Smooth muscle cell (in vitro differentiated cells): Measurements from ENCODE around the gene RNF180. TPM values are rescaled to one million over a fixed set of nuclear protein-coding genes. Genes with fewer than 3 reads are reported as not detected.

Experiments
- DNase-seq: peaks from one replicate; lab custom pipeline; 2025; ENCODE audit not compliant: unreplicated experiment; lab: John Stamatoyannopoulos, UW
- H2AFZ ChIP-seq: fragments of 200-600 bp; sonication (generic); 2 replicates; pipeline ENCODE4 v1.6.0; 2016; ENCODE audit warnings: antibody characterized with exemption, low read depth, mild to moderate bottlenecking
- H3F3A ChIP-seq: fragments of 200-600 bp; sonication (generic); 2 replicates; pipeline ENCODE4 v1.6.0; 2017; ENCODE audit warnings: antibody characterized with exemption, low read depth
- H3K27ac ChIP-seq: fragments of 200-600 bp; sonication (generic); 2 replicates; pipeline ENCODE4 v1.5.1; 2016; ENCODE audit warnings: low read depth, mild to moderate bottlenecking
- H3K27me3 ChIP-seq: fragments of 200-600 bp; sonication (generic); 2 replicates; pipeline ENCODE4 v1.6.1; 2016; ENCODE audit warnings: low read depth, mild to moderate bottlenecking
- H3K36me3 ChIP-seq: fragments of 200-600 bp; sonication (generic); 2 replicates; pipeline ENCODE4 v1.5.1; 2016; ENCODE audit warnings: low read depth
- H3K4me1 ChIP-seq: fragments of 200-600 bp; sonication (generic); 2 replicates; pipeline ENCODE4 v1.5.1; 2016; ENCODE audit warnings: low read depth
- H3K4me2 ChIP-seq: fragments of 200-600 bp; sonication (generic); 2 replicates; pipeline ENCODE4 v1.6.0; 2016; ENCODE audit warnings: mild to moderate bottlenecking
- H3K4me3 ChIP-seq: fragments of 200-600 bp; sonication (generic); 2 replicates; pipeline ENCODE4 v1.5.1; 2016; ENCODE audit warnings: mild to moderate bottlenecking
- H3K79me2 ChIP-seq: fragments of 200-600 bp; sonication (generic); 2 replicates; pipeline ENCODE4 v1.6.0; 2016; ENCODE audit warnings: low read depth, mild to moderate bottlenecking
- H3K9ac ChIP-seq: fragments of 200-600 bp; sonication (generic); 2 replicates; pipeline ENCODE4 v1.6.0; 2016; ENCODE audit warnings: low read depth
- H3K9me3 ChIP-seq: fragments of 200-600 bp; sonication (generic); replicated peaks from 2 replicates; pipeline ENCODE4 v1.5.1; 2016; ENCODE audit warnings: low read depth
- H4K20me1 ChIP-seq: fragments of 200-600 bp; sonication (generic); 2 replicates; pipeline ENCODE4 v1.6.0; 2016; ENCODE audit warnings: low read depth
- WGBS: methylation state at CpG from one replicate; pipeline ENCODE4 v1.1.7; 2016; ENCODE audit warnings: low lambda C conversion rate; 5-methylcytosine and 5-hydroxymethylcytosine counted together
- polyA plus RNA-seq: library from polyadenylated mRNA; unstranded; fragments of >200 nt; fragmentation: Nextera tagmentation; extraction: Ambion mirVana; gene quantifications from 2 replicates; pipeline ENCODE4 v1.2.1, GENCODE V29; 2016
- total RNA-seq: library from RNA; depleted of rRNA; stranded (reverse); fragments of >200 nt; gene quantifications from 2 replicates; pipeline ENCODE4 v1.2.3, GENCODE V29; 2014
- TF ChIP-seq, protein P1 (sequence below): fragments of 200-600 bp; sonication (generic); IDR thresholded peaks from 2 replicates; pipeline ENCODE4 v1.5.1; 2017; ENCODE audit warnings: borderline replicate concordance, mild to moderate bottlenecking, antibody characterized with exemption; ENCODE audit not compliant: insufficient read depth, poor library complexity, severe bottlenecking

RNF180 gene
- total and polyA plus RNA-seq, 2 experiments from 2014 or later = 3.0 to 3.8 TPM

DNA sequence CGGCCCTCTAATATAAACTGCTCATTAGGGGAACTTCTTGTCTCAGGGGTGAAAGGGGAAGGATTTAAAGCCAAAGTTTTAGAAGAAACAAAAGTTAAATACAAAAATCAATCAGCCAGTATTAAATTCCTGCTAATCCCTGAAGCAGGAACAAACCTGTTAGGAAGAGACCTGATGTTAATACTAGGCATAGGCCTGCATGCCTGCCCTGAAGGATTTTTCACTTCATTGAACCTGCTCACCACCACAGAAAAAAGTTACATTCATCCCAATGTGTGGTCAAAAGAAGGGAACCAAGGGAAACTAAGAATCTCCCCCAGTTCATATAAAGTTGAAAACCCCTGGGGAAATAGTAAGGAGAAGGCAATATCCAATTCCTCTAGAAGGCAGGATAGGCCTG, 9.4 kb upstream of the RNF180 start:
- H3K4me2 ChIP-seq = no peak overlapping the region
- WGBS = 95% methylated on average over 1 of the region's 1 CpG
- no peak overlapping the region for H2AFZ ChIP-seq
- H3F3A ChIP-seq = no peaks in the 10 kb centered on the region
- H4K20me1 ChIP-seq = no peaks in the 10 kb centered on the region
- H3K27me3 ChIP-seq = peaks cover 6% of the 10 kb centered on the region
- DNase-seq = no peak
- H3K9me3 ChIP-seq = no peaks in the 10 kb centered on the region
- no peaks in the 10 kb centered on the region for H3K79me2 ChIP-seq
- TF ChIP-seq, protein P1, sequence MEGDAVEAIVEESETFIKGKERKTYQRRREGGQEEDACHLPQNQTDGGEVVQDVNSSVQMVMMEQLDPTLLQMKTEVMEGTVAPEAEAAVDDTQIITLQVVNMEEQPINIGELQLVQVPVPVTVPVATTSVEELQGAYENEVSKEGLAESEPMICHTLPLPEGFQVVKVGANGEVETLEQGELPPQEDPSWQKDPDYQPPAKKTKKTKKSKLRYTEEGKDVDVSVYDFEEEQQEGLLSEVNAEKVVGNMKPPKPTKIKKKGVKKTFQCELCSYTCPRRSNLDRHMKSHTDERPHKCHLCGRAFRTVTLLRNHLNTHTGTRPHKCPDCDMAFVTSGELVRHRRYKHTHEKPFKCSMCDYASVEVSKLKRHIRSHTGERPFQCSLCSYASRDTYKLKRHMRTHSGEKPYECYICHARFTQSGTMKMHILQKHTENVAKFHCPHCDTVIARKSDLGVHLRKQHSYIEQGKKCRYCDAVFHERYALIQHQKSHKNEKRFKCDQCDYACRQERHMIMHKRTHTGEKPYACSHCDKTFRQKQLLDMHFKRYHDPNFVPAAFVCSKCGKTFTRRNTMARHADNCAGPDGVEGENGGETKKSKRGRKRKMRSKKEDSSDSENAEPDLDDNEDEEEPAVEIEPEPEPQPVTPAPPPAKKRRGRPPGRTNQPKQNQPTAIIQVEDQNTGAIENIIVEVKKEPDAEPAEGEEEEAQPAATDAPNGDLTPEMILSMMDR = no peak
- no peak overlapping the region for H3K27ac ChIP-seq
- H3K9ac ChIP-seq = no peak overlapping the region
- no peaks in the 10 kb centered on the region for H3K4me1 ChIP-seq
- H3K4me3 ChIP-seq = no peak overlapping the region
- H3K36me3 ChIP-seq = no peaks in the 10 kb centered on the region

GRCh38 chr5:64158827-64159226, 6.8 kb upstream of the RNF180 start:
- H3K4me2 ChIP-seq = no peak overlapping the region
- no peak overlapping the region for H2AFZ ChIP-seq
- no peak overlapping the region for H3K4me3 ChIP-seq
- no peaks in the 10 kb centered on the region for H3K79me2 ChIP-seq
- H4K20me1 ChIP-seq = no peaks in the 10 kb centered on the region
- H3K9ac ChIP-seq = no peak overlapping the region
- no peaks in the 10 kb centered on the region for H3F3A ChIP-seq
- DNase-seq = no peak
- no peak overlapping the region for H3K27ac ChIP-seq
- TF ChIP-seq, protein P1 = no peak
- no peaks in the 10 kb centered on the region for H3K9me3 ChIP-seq
- no peaks in the 10 kb centered on the region for H3K36me3 ChIP-seq
- no peaks in the 10 kb centered on the region for H3K4me1 ChIP-seq
- H3K27me3 ChIP-seq = peaks cover 11% of the 10 kb centered on the region
- 98% methylated on average over 2 of the region's 2 CpGs for WGBS

- no peak overlapping the region for H3K4me3 ChIP-seq
- H3K9ac ChIP-seq = no peak overlapping the region
- TF ChIP-seq, protein P1 = no peak
- no peak overlapping the region for H3K4me2 ChIP-seq
- no peak overlapping the region for H2AFZ ChIP-seq
- H4K20me1 ChIP-seq = no peaks in the 10 kb centered on the region
- DNase-seq = no peak
- no peak overlapping the region for H3K27ac ChIP-seq
- peaks cover 22% of the 10 kb centered on the region for H3K27me3 ChIP-seq
- no peaks in the 10 kb centered on the region for H3K36me3 ChIP-seq
- H3K79me2 ChIP-seq = no peaks in the 10 kb centered on the region
- WGBS = 90% methylated on average over 6 of the region's 6 CpGs
- no peaks in the 10 kb centered on the region for H3K9me3 ChIP-seq
- no peaks in the 10 kb centered on the region for H3F3A ChIP-seq
- peaks cover 2% of the 10 kb centered on the region for H3K4me1 ChIP-seq
These were observed 5.4 kb upstream of the RNF180 start for GRCh38 chr5:64160201-64160600.

- Histone ChIP-seq H3K79me2 (no peaks in the 10 kb centered on the region), H2AFZ (no peak overlapping the region), H3K4me1 (peaks cover 4% of the 10 kb centered on the region), H3F3A (no peaks in the 10 kb centered on the region), H3K27me3 (peaks cover 22% of the 10 kb centered on the region), H3K27ac (no peak overlapping the region), H3K36me3 (no peaks in the 10 kb centered on the region), H3K4me3 (no peak overlapping the region), H4K20me1 (no peaks in the 10 kb centered on the region), H3K9me3 (no peaks in the 10 kb centered on the region), H3K4me2 (no peak overlapping the region), H3K9ac (no peak overlapping the region)
- no peak for DNase-seq
- WGBS = 86% methylated on average over 3 of the region's 3 CpGs
- TF ChIP-seq, protein P1 = no peak
These were observed 4.2 kb upstream of the RNF180 start for GRCh38 chr5:64161420-64161819.
